Measurements from ENCODE around the gene CELF2. TPM values are rescaled to one million over a fixed set of nuclear protein-coding genes. Genes with fewer than 3 reads are reported as not detected.

Gene CELF2
- total RNA-seq, 1 donor = 21.9 TPM

GRCh38 chr10:11322698-11323097 is 305.0 kb downstream of the CELF2 start:
- TF ChIP-seq, protein P1, sequence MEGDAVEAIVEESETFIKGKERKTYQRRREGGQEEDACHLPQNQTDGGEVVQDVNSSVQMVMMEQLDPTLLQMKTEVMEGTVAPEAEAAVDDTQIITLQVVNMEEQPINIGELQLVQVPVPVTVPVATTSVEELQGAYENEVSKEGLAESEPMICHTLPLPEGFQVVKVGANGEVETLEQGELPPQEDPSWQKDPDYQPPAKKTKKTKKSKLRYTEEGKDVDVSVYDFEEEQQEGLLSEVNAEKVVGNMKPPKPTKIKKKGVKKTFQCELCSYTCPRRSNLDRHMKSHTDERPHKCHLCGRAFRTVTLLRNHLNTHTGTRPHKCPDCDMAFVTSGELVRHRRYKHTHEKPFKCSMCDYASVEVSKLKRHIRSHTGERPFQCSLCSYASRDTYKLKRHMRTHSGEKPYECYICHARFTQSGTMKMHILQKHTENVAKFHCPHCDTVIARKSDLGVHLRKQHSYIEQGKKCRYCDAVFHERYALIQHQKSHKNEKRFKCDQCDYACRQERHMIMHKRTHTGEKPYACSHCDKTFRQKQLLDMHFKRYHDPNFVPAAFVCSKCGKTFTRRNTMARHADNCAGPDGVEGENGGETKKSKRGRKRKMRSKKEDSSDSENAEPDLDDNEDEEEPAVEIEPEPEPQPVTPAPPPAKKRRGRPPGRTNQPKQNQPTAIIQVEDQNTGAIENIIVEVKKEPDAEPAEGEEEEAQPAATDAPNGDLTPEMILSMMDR (IDR thresholded peaks at IDR 0.05; ENCODE audit: insufficient read depth, low read length) = no peak
- DNase-seq (ENCODE audit: low read depth) = no peak
- H3K4me3 ChIP-seq (ENCODE audit: low read depth, low read length) = no peak overlapping the region

GRCh38 chr10:11324761-11325321 is 307.2 kb downstream of the CELF2 start:
- H3K4me3 ChIP-seq (ENCODE audit: low read depth, low read length) = no peak overlapping the region
- no peak for DNase-seq (ENCODE audit: low read depth)
- TF ChIP-seq, protein P1 (IDR thresholded peaks at IDR 0.05; ENCODE audit: insufficient read depth, low read length) = no peak

DNA sequence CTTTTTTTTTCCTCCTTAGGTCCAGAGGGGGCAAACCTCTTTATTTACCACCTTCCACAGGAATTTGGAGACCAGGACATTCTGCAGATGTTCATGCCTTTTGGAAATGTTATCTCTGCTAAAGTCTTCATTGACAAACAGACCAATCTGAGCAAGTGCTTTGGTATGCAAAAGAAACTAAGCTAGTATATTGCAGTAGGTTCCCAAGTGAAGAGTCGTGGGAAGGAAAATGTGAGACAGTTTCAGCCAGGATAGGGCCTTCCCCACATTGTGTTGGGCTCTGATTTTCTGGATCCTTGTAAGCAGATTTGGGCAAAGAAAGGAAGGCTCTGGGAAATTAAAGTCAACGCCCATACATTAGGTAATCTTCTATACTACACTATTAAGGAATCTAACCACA is 308.1 kb downstream of the CELF2 start:
- TF ChIP-seq, protein P1 (IDR thresholded peaks at IDR 0.05; ENCODE audit: insufficient read depth, low read length) = no peak
- H3K4me3 ChIP-seq (ENCODE audit: low read depth, low read length) = no peak overlapping the region
- DNase-seq (ENCODE audit: low read depth) = peak; percentile 73

GRCh38 chr10:11326241-11326640 is 308.6 kb downstream of the CELF2 start:
- DNase-seq (ENCODE audit: low read depth) = no peak
- no peak overlapping the region for H3K4me3 ChIP-seq (ENCODE audit: low read depth, low read length)
- TF ChIP-seq, protein P1 (IDR thresholded peaks at IDR 0.05; ENCODE audit: insufficient read depth, low read length) = no peak

DNA sequence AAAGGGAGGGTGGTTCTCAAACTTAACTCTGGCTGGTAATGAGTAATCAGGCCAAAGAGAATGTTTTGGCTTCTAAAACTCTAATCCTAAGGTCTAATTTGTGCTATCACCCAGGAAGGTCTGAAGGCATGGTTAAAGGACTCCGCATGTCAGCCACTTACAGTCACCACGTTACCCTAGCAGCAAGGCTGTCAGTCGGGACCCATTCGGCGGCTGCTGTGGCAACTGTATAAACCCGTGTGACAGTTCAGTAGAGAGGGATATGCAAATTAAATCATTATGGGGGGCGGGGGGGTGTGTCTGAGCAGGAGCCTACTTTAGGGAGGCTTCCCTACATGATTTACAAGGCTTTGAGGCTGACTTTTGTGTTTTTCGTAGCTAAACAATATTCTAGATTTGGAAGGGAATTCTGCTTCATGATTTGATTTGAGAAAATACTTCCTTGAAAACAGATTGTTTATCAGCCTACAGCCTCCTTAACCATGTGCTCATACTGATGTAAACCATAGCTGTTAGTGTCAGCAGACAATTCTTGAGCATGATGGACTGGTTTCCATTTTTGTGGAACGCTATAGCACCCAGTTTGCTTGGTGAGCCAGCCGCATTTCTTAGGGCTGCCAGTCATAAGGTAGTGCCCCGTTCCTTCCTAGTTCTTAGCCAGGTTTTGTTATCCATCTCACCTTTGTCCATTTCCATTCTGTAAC is 309.4 kb downstream of the CELF2 start:
- H3K4me3 ChIP-seq (ENCODE audit: low read depth, low read length) = no peak overlapping the region
- no peak for DNase-seq (ENCODE audit: low read depth)
- TF ChIP-seq, protein P1 (IDR thresholded peaks at IDR 0.05; ENCODE audit: insufficient read depth, low read length) = no peak

GRCh38 chr10:11328264-11329061 is 310.8 kb downstream of the CELF2 start:
- TF ChIP-seq, protein P1 (IDR thresholded peaks at IDR 0.05; ENCODE audit: insufficient read depth, low read length) = no peak
- H3K4me3 ChIP-seq (ENCODE audit: low read depth, low read length) = no peak overlapping the region
- no peak for DNase-seq (ENCODE audit: low read depth)

Data from fibroblast of the aortic adventitia (primary cell).